SU-DHL-6 (cell line): ENCODE measurements around the gene WDR4.
"Not testable (repeated sequence)": the region's sequence is repeated elsewhere in the genome, so short reads cannot be mapped to it uniquely, and the experiment has no call there.

Experiments used
- H2AFZ ChIP-seq: fragments of 200-600 bp; sonication (generic); 2 replicates; pipeline ENCODE4 v1.6.1; 2014; ENCODE audit warnings: low read depth, mild to moderate bottlenecking, moderate library complexity, mixed read lengths, antibody characterized with exemption, low read length; ENCODE audit not compliant: severe bottlenecking
- H3F3A ChIP-seq: fragments of 200-600 bp; shearing (Covaris generic); 2 replicates; pipeline ENCODE4 v1.6.0; 2016; ENCODE audit warnings: antibody characterized with exemption, mild to moderate bottlenecking; ENCODE audit not compliant: insufficient read depth
- H3K27ac ChIP-seq: fragments of 200-600 bp; sonication (generic); 2 replicates; pipeline ENCODE4 v1.5.1; 2016; ENCODE audit warnings: low read depth, mild to moderate bottlenecking, low read length, moderate library complexity, mixed read lengths
- H3K27me3 ChIP-seq: fragments of 200-600 bp; sonication (generic), shearing (Covaris generic); 2 replicates; pipeline ENCODE4 v1.6.0; 2014; ENCODE audit warnings: mild to moderate bottlenecking, low read length
- H3K36me3 ChIP-seq: fragments of 200-600 bp; sonication (generic); 2 replicates; pipeline ENCODE4 v1.6.1; 2014; ENCODE audit warnings: mild to moderate bottlenecking, low read length, mixed read lengths
- H3K4me2 ChIP-seq: fragments of 300-600, 200-600 bp; shearing (Covaris generic), sonication (generic); 2 replicates; pipeline ENCODE4 v1.6.0; 2014; ENCODE audit warnings: low read length, low read depth, mild to moderate bottlenecking; ENCODE audit not compliant: poor library complexity, severe bottlenecking
- H3K4me3 ChIP-seq: fragments of 200-600 bp; sonication (generic); 2 replicates; pipeline ENCODE4 v1.5.1; 2014; ENCODE audit warnings: antibody characterized with exemption, low read length, mild to moderate bottlenecking, mixed read lengths; ENCODE audit not compliant: insufficient read depth, poor library complexity, severe bottlenecking
- H3K79me2 ChIP-seq: fragments of 200-600 bp; sonication (generic); 2 replicates; pipeline ENCODE4 v1.6.1; 2014; ENCODE audit warnings: mild to moderate bottlenecking, low read length, moderate library complexity; ENCODE audit not compliant: insufficient read depth
- H3K9ac ChIP-seq: fragments of 200-600 bp; sonication (generic); 2 replicates; pipeline ENCODE4 v1.7.0; 2014; ENCODE audit warnings: mild to moderate bottlenecking, low read length
- H3K9me2 ChIP-seq: fragments of 200-600 bp; sonication (generic); replicated peaks from 2 replicates; pipeline ENCODE4 v1.6.1; 2014; ENCODE audit warnings: low read length; ENCODE audit not compliant: insufficient read depth
- H3K9me3 ChIP-seq: fragments of 200-600 bp; sonication (generic); 2 replicates; pipeline ENCODE4 v1.6.1; 2014; ENCODE audit warnings: low read length, mixed read lengths; ENCODE audit not compliant: insufficient read depth
- H4K20me1 ChIP-seq: fragments of 200-600 bp; sonication (generic); 2 replicates; pipeline ENCODE4 v1.6.1; 2014; ENCODE audit warnings: low read depth, mild to moderate bottlenecking, antibody characterized with exemption, low read length, moderate library complexity, mixed read lengths
- EZH2phosphoT487 ChIP-seq: fragments of 200-600 bp; sonication (generic), shearing (Covaris generic); conservative IDR thresholded peaks from 2 replicates; pipeline ENCODE4 v1.6.1; 2018; ENCODE audit warnings: mild to moderate bottlenecking, antibody characterized with exemption, low read length, moderate library complexity, mixed read lengths
- TF ChIP-seq, protein P1 (sequence below): fragments of 200-600 bp; sonication (generic); IDR thresholded peaks from one replicate; pipeline ENCODE4 v1.5.1; 2017; ENCODE audit warnings: antibody characterized with exemption, mild to moderate bottlenecking, low read length, moderate library complexity; ENCODE audit not compliant: insufficient read depth, poor library complexity, severe bottlenecking

The WDR4 gene

DNA sequence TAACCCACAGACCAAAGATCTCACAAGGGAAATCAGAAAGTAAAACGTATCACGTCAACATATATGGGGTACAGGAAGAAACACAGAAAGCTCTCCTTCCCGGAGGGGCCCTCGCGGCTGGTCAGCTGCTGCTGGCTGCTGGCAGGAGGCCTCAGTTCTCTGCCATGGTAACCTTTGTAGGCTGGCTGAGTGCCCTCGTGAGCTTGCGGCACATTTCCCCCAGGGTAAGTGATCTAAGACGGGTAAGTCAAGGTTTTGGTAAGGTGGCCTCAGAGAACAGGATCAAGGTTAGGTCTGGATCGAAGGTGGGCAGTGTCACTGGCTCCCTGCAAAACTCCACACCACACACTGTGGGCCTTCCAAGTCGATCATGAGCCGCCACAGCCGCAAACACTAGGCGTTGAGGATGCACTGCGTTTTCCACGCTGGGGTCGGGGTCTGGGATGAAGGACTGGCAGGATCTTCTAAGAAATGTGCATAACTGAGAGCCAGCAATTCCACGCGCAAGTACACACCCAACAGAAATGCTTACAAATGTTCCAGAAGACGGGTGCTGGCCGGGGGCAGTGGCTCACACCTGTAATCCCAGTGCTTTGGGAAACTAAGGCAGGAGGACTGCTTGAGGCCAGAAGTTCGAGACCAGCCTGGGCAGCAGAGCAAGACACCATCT, 33.9 kb downstream of the WDR4 start:
- H4K20me1 ChIP-seq, result peaks cover 12% of the 10 kb centered on the region; the same call in 1 of the 2 replicates
- H3K27ac ChIP-seq, result no peak overlapping the region

DNA sequence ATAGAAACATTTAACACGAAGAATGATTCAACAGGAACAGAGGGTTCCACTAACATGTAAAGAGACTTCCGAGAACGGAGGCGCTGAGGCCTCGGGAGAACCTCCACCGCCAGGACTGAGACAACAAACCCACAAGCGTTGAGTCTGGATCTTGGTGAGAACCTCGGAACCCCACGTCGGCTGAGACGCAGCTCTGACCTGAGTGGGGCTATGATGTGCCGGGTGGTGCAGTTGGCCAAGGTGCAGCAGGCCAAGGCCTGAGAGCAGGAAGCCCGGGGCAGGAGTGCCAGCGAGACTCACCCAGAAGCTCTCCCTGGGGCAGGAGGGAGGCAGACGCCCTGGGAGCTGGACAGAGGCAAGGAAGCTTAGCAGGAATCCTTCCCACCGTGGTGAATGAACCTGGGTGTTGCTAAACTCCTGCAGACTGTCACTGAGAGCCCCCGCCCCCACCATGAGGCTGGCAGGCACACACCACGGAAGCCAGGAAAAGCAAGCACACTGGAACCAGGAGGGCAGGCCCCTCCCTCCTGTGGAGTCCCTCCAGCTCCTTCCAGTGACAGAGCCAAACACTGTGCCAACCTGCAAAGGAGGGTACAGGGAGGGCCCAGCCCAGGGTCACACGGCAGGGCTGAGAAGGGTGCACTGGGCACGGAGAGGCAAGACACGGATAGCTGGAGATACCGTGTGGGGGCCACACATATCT, 34.8 kb downstream of the WDR4 start:
- Histone ChIP-seq H3K27me3 (no peaks in the 10 kb centered on the region), H3K9ac (no peak overlapping the region), H3K27ac (no peak overlapping the region), H3K9me3 (no peaks in the 10 kb centered on the region), H3K4me2 (no peak overlapping the region), H3K79me2 (peaks cover 43% of the 10 kb centered on the region), H3K9me2 (no peaks in the 10 kb centered on the region), H4K20me1 (peaks cover 12% of the 10 kb centered on the region; the same call in 1 of the 2 replicates), H3K36me3 (peaks cover 9% of the 10 kb centered on the region), H2AFZ (no peak overlapping the region), H3F3A (no peaks in the 10 kb centered on the region), H3K4me3 (no peak overlapping the region)
- TF ChIP-seq EZH2phosphoT487, result no peak
- TF ChIP-seq, protein P1, sequence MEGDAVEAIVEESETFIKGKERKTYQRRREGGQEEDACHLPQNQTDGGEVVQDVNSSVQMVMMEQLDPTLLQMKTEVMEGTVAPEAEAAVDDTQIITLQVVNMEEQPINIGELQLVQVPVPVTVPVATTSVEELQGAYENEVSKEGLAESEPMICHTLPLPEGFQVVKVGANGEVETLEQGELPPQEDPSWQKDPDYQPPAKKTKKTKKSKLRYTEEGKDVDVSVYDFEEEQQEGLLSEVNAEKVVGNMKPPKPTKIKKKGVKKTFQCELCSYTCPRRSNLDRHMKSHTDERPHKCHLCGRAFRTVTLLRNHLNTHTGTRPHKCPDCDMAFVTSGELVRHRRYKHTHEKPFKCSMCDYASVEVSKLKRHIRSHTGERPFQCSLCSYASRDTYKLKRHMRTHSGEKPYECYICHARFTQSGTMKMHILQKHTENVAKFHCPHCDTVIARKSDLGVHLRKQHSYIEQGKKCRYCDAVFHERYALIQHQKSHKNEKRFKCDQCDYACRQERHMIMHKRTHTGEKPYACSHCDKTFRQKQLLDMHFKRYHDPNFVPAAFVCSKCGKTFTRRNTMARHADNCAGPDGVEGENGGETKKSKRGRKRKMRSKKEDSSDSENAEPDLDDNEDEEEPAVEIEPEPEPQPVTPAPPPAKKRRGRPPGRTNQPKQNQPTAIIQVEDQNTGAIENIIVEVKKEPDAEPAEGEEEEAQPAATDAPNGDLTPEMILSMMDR, result no peak

More for the DNA sequence above, 33.9 kb downstream of the WDR4 start:
- peaks cover 8% of the 10 kb centered on the region for H3K36me3 ChIP-seq
- H3K79me2 ChIP-seq, result peaks cover 45% of the 10 kb centered on the region
- no peaks in the 10 kb centered on the region for H3K9me3 ChIP-seq
- no peak for TF ChIP-seq EZH2phosphoT487
- TF ChIP-seq, protein P1, result no peak
- no peaks in the 10 kb centered on the region for H3F3A ChIP-seq
- no peak overlapping the region for H2AFZ ChIP-seq
- H3K9ac ChIP-seq, result no peak overlapping the region
- H3K9me2 ChIP-seq, result no peaks in the 10 kb centered on the region
- no peak overlapping the region for H3K4me2 ChIP-seq
- H3K4me3 ChIP-seq, result no peak overlapping the region
- no peaks in the 10 kb centered on the region for H3K27me3 ChIP-seq

DNA sequence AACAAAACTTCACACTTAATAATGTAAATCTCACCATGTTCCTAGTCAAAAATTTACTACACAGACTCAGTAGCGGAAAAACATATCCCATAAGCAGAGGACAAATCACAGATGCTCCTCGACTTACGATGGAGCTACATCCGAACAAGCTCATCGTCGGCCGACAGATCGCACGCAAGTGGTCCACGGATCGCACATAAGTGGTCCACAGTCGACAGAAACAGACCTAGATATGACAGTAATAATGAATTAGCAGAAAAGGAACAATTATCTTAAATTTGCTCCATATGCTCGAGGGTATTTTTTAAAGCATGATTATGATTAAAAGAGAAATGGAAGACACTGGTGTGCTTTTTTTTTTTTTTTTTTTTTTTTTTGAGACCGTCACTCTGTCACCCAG, 36.3 kb downstream of the WDR4 start:
- Histone ChIP-seq H3F3A (no peaks in the 10 kb centered on the region), H3K9ac (no peak overlapping the region), H3K4me2 (no peak overlapping the region), H3K79me2 (peaks cover 36% of the 10 kb centered on the region), H3K9me2 (no peaks in the 10 kb centered on the region), H2AFZ (no peak overlapping the region), H3K9me3 (no peaks in the 10 kb centered on the region), H4K20me1 (peaks cover 12% of the 10 kb centered on the region; the same call in 1 of the 2 replicates), H3K27ac (no peak overlapping the region), H3K4me3 (no peak overlapping the region), H3K27me3 (no peaks in the 10 kb centered on the region), H3K36me3 (peaks cover 9% of the 10 kb centered on the region)
- TF ChIP-seq, protein P1, result no peak
- no peak for TF ChIP-seq EZH2phosphoT487

DNA sequence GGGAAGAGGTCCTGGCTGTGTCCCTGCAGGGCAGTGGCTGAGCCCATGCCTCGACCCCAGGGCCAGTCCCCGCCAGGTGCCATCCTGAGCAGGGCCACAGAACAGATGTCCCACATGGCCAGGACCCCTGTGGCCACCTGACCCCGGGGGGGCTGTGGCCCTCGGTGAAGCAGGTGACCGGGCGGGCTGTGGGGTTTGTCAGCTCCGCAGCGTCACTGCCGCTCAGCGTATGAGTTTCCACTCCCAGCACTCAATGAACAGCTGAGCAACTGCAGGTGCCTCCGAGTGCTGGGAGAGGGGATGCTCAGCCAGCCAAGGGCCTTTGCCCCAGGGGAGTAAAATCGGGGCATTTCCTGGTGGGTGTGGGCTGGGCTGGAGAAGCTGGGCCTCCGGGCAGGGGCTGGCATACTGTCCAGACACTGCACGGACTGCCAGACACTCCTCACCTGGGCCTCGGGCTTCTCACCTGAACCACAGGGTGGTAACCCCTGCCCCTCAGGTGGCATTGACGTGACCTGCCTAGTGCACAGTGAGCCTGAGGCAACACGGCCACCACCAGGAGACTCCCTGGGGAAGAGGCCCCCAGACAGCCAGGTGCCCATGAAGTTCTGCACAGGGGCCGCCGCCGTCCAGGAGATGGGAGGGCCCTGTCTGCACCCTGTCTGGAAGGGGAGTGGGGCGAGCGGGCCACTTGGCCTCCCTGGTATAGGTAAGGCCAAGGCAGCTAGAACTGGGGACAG, 37.3 kb downstream of the WDR4 start:
- H3K36me3 ChIP-seq, H3K4me2 ChIP-seq, H3F3A ChIP-seq, H2AFZ ChIP-seq, H3K27me3 ChIP-seq, H3K9ac ChIP-seq, H3K4me3 ChIP-seq, H3K9me3 ChIP-seq, H3K9me2 ChIP-seq, H3K27ac ChIP-seq, H4K20me1 ChIP-seq: not testable (repeated sequence)
- H3K79me2 ChIP-seq, result peaks cover 27% of the 10 kb centered on the region
